Skin of body (tissue), 2 donors: ENCODE data around the gene UBE2N. TPM values are rescaled to one million over a fixed set of nuclear protein-coding genes. Genes with fewer than 3 reads are reported as not detected.
A peak's percentile ranks its signal among the peaks of the same experiment; 100 is the strongest.
"Not testable (repeated sequence)": the region's sequence is repeated elsewhere in the genome, so short reads cannot be mapped to it uniquely, and the experiment has no call there.

Experiments
- DNase-seq: peaks from one replicate; lab custom pipeline; 2025; lab: John Stamatoyannopoulos, UW
- total RNA-seq: library from RNA; depleted of rRNA; stranded (reverse); fragments of >200 nt; gene quantifications from one replicate; pipeline ENCODE4 v1.2.3, GENCODE V29; 2014

UBE2N gene
- total RNA-seq, 1 donor from 2014 or later = 69.3 TPM

GRCh38 chr12:93412396-93412795 is 29.4 kb downstream of the UBE2N start:
- not testable (repeated sequence) for DNase-seq

- peak; percentile 67 for DNase-seq
These were observed 30.7 kb downstream of the UBE2N start for GRCh38 chr12:93411060-93411459.

GRCh38 chr12:93409343-93410187 is 32.2 kb downstream of the UBE2N start:
- peak; percentile 42 for DNase-seq

DNA sequence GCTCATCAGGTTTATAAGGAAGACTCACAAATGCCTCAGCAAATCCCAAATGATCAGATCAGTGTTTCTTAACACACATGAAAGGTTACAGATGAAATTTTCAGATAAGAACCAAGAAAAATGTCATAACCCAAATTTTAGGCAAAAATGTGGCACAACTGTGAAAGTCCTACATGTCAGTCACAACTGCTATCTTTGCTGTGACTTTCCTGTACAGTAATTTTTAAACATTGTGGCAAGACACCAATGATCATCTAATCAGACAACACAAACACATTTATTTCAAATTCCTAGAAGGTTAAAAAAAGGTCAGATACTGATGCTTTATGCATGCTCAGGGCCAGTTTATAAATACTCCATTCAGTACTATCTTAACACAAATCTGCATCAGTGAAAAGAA is 32.9 kb downstream of the UBE2N start:
- no peak for DNase-seq

GRCh38 chr12:93407963-93408283 is 33.8 kb downstream of the UBE2N start:
- no peak for DNase-seq

GRCh38 chr12:93407054-93407962 is 34.4 kb downstream of the UBE2N start:
- no peak for DNase-seq

DNA sequence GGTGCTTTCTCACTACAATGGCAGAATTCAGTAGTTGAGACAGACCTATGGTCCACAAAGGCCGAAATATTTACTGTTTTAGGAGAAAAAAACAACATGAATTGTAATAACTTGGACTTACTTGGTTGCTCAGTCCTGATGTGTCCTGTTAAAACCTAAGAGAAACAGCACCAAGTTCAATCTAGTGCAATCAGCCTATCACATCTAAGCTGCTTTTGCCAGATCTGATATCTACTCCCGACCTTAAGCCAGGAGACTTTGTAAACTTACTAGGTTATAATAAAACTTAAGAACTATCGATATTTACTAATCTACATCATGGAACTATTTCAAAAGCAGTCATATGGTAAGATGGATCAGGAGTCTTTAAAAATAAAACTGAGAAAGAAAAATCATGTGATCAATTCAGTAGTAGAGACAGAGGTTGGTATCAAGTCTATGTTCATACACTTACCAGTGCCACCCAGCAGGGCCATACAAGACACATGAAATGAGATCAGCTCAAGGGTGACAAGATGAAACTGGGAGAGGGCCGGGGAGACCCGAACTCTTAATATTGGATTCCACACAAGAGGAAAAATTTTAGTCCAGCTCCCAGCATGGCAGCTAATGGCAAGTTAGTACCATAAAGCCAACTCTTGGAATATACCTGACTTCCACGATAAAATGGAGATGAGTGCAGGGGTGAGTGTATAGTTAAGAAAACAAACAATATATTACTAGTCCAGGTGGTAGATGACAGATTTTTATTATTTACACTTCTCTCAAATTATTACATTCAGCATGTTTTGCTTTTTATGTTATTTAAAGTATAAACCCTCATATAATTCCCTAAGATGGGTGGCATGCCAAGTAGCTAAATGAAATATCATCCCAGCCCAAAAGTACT is 36.5 kb downstream of the UBE2N start:
- DNase-seq = no peak

DNA sequence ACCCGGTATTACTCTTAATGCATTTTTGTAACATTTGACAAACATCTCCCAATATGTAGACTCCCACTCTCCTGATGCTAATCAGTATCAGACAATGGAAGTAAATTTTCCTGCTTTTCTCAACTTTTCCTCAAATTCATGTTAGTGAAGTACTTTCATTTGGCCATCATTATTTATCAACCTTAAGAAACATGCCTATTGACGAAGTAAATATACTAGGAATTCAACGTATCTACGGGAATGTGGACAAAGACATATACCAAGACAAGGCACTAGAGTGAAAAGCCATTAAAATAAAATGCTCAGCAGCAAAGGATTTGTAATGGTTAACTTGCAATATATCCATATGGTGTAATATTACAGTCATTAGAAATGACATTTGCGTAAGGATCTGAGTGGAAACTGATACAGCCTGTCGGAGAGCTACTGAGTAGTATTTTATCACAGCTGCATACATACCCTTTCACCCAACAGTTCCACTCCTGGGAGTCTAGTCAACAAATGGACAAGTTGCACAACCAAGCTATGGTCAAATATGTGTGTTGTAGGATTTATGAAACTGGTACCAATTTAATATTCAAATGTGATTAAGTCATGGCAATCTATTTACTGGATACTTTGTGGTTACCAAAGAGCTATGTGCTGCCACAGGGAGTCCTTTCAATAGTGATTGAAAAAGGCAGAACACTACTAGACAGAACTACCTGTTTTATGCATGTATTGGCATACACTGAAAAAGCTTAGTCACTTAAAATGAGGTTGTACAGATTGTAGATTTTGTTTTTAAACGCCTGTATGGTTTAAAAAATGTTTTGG is 37.6 kb downstream of the UBE2N start:
- no peak for DNase-seq

DNA sequence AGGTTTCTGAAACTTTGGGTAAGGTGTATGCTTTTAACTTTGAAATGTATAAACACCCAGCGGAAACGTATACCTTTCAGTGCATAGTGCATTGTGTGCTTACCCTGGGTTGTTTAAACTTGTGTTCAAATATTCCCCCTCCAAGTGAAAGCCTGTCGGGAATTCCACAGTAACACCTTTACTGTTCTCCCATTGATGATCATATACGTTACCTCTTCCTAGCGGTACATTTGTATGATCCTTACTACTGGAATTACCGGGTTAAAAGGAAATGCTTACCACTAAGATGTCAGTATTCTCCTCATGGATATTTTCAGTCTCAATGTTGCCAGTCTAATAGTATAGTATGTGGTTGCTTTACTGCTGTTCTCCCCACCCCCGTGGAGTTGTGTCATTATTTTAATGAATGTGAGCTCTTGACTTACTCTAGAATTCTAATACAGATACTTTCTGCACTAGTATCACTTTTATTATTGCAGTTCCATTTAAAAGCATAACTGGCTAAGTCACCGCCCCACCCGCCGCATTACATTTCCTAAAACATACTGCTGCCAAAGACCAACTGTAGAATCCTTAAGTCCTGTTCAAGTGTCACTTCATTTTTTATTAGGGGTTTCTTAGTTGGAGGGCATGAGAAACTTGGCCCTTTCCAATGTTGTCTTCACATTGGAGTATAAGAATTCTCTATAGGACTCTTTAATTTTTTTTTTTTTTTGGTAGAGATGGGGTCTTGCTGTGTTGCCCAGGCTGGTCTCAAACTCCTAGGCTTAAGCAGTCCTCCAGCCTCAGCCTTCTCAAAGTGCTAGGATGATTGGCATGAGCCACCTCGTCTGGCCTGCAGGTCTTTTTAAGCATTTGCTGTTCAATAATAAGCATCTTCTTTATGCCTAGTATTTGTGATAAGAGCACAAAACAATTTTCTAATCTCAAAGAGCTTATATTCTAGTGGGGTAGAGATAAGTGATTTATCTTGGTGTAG is 39.1 kb downstream of the UBE2N start:
- DNase-seq = no peak

GRCh38 chr12:93399183-93399863 is 42.4 kb downstream of the UBE2N start:
- DNase-seq = not testable (repeated sequence)

- no peak for DNase-seq
These were observed 44.3 kb downstream of the UBE2N start for GRCh38 chr12:93397412-93397811.

DNA sequence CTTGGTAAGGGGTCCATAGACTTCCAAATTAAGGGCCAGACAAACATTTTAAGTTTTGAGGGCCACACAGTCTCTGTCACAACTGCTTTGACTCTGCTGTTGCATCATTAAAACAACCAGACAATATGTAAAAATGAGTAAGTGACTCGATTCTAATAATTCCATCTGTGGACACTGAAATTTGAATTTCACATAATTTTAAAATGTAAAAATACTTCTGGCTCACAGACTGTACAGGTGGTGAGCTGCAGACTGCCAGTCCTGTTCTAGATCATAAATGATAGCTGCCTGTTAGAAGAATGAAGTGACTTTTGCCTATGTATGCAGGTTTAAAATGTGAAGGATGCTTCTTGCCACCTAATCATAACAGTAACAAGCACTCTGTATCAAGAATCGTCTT is 48.3 kb downstream of the UBE2N start:
- no peak for DNase-seq

GRCh38 chr12:93390549-93391297 is 51.0 kb downstream of the UBE2N start:
- DNase-seq = no peak

DNA sequence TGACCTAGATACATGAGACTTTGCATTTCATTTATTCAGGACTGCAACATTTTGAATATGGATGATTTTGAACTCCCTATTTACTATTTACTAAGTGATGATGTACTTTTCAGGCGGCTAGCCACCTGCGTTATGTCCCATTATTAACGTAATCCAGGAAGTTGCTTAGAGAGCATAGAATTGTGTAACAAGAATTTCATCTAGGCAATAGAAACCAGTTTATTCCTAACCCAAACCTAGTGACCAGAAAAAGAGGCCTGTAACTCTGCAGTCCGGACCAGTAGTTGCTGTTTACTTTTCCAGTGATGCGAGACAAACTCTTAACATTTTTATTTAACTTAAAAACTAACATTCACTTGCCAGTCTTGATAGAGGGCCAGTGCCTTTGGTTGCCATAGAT is 51.7 kb downstream of the UBE2N start:
- DNase-seq = no peak

DNA sequence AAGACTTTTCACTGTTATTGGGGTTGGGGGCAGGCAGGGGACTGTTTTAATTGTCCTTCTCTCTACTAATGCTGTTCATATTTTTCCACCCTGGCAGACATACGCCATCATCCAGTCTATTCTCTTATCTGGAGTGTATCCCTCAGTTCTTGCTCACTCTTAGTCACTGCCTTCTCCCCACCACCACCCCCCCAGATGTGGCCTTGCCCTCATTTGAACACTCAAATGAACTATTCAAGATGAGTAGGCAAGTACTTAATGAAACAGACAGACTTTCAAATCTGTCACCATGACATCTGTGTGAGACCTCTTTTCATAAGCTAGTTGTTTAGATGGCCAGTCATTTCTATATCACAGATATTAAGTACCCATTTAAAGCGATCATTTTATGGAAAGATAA is 54.0 kb downstream of the UBE2N start:
- no peak for DNase-seq

DNA sequence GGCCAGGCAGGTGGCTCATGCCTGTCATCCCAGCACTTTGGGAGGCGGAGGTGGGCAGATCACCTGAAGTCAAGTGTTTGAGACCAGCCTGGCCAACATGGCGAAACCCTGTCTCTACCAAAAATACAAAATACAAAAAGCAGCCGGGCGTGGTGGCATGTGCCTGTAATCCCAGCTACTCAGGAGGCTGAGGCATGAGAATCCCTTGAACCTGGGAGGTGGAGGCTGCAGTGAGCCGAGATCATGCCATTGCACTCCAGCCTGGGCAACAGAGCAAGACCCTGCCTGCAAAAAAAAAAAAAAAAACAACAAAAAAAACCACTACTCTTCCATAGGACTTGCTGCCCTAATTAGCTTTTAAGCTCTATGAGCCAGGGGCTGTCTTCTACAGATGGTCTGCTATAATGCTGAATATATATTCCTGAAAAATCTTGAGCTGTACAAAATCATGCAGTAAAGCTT is 59.7 kb downstream of the UBE2N start:
- not testable (repeated sequence) for DNase-seq

DNA sequence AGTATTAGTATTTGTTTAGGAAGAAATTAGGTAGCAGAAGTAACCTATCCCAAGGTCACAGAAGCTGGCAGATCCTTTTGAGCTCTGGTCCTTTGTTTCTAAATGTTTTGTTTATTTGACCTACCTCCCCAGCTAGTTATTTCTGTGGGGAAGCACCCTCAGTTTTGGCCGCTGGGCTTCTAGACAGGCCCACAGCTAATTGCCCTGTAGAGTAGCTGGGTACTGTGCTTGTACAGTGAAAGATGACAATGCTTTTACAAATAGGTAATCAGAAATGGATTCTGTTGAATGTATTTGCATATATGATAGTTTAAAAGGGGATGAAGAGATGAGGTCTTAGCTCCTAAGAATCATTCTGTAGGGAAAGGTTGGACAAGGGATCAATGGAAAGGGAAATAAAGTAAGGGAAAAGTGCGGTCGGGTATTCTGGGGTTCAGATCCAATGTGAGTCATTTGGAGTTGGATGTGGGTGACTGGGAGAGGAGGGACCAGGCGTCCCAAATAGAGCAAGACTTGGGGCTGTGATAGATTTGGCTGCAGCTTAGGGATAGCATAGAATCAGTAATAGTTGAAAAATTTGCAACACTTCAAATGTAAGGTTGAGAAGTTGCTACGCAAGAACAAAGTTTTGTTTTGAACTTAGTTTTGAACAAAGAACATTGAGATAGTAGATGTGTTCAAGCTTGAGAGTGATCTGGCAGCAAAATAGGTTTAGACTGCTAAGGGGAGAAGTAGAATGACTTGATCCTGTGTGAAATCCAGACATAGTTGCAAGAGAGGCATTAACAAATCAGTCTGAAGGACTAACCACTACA is 60.4 kb downstream of the UBE2N start:
- DNase-seq = no peak
